H1 (cell line): Measurements from ENCODE around the gene UNC80.
A peak's percentile ranks its signal among the peaks of the same experiment; 100 is the strongest.

Experiments
- BRCA1 ChIP-seq: IDR thresholded peaks from 2 replicates; pipeline ENCODE4 v1.6.1; 2012; ENCODE audit warnings: low read depth, low read length, improper control_type of control experiment
- EZH2 ChIP-seq: fragments of 200-600 bp; sonication (generic); IDR thresholded peaks from 2 replicates; pipeline ENCODE4 v1.7.1; 2012; ENCODE audit warnings: low read depth, mild to moderate bottlenecking, moderate library complexity, low read length, inconsistent platforms; ENCODE audit not compliant: severe bottlenecking
- RAD21 ChIP-seq, 2 experiments: IDR thresholded peaks in 1 of 2; conservative IDR thresholded peaks in 1 of 2; 2 replicates each; pipeline ENCODE4 v1.6.1; 2011; ENCODE audit warnings: low read depth in 2 of 2, low read length in 2 of 2, improper control_type of control experiment in 1 of 2, inconsistent platforms in 1 of 2, mild to moderate bottlenecking in 1 of 2, moderate library complexity in 1 of 2
- SIN3A ChIP-seq, 2 experiments: IDR thresholded peaks in 1 of 2; conservative IDR thresholded peaks in 1 of 2; 2 replicates each; pipeline ENCODE4 v1.6.1; 2011 to 2012; ENCODE audit warnings: low read length in 2 of 2, improper control_type of control experiment in 1 of 2, low read depth in 1 of 2, mild to moderate bottlenecking in 1 of 2
- SIX5 ChIP-seq: IDR thresholded peaks from 2 replicates; pipeline ENCODE4 v1.6.1; 2011; ENCODE audit warnings: mild to moderate bottlenecking, low read depth, low read length
- SRF ChIP-seq: IDR thresholded peaks from 2 replicates; pipeline ENCODE4 v1.6.1; 2011; ENCODE audit warnings: mild to moderate bottlenecking, low read depth, low read length, moderate library complexity
- TEAD4 ChIP-seq: IDR thresholded peaks from 2 replicates; pipeline ENCODE4 v1.6.1; 2012; ENCODE audit warnings: low read depth, low read length, inconsistent platforms, mixed read lengths
- TF ChIP-seq, protein P1 (sequence below), 3 experiments: IDR thresholded peaks; 1 replicate in 2 of 3; 2 replicates in 1 of 3; pipeline versions ENCODE4 v1.5.1 to v1.6.1; 2011; ENCODE audit warnings: low read length in 3 of 3, mild to moderate bottlenecking in 3 of 3, inconsistent platforms in 2 of 3, low read depth in 1 of 3, moderate library complexity in 1 of 3; ENCODE audit not compliant: insufficient read depth in 1 of 3; ENCODE audit errors: control extremely low read depth in 1 of 3
- TF ChIP-seq, protein P2 (sequence below): IDR thresholded peaks from 2 replicates; pipeline ENCODE4 v1.6.1; 2011; ENCODE audit warnings: low read length, improper control_type of control experiment

DNA sequence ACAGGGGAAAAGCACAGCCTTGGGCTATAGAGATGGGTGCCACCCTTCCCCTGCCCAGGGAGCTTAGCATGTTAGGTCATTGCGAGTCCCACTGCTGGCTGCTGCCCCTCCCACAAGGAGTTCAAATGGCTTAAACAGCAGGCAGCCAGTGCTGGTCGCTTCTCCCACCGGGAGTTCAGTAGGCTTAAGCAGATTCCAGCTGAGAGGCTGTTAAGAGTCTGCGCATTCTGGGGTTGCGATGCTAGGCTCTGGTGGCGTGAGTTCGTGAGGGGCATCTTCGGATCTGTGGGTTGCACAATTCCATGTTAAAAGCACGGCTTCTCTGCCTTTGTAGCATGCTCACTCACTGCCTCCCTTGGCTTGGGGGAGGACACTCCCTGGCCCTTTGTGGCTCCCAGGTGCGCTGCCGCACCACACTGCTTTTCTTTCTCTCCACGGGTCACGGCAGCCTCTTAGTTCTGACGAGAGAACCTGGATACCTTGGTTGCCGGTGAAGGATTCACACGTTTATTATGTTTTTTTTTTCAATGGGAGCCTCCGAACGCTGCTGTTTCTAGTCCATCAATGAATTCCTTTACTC is 93.2 kb downstream of the UNC80 start:
- TF ChIP-seq SIX5 (no peak), EZH2 (no peak), TEAD4 (peak; percentile 54; the same call in 1 of the 2 replicates), BRCA1 (no peak), SIN3A (conservative IDR thresholded peaks at IDR 0.05 in 1 of 2, IDR thresholded peaks at IDR 0.05 in 1 of 2; ENCODE audit: low read depth in 1 of 2, low read length in 2 of 2) (no peak), RAD21 (IDR thresholded peaks at IDR 0.05 in 1 of 2, conservative IDR thresholded peaks at IDR 0.05 in 1 of 2; ENCODE audit: low read depth in 2 of 2, low read length in 2 of 2) (no peak), SRF (no peak)
- TF ChIP-seq, protein P1, sequence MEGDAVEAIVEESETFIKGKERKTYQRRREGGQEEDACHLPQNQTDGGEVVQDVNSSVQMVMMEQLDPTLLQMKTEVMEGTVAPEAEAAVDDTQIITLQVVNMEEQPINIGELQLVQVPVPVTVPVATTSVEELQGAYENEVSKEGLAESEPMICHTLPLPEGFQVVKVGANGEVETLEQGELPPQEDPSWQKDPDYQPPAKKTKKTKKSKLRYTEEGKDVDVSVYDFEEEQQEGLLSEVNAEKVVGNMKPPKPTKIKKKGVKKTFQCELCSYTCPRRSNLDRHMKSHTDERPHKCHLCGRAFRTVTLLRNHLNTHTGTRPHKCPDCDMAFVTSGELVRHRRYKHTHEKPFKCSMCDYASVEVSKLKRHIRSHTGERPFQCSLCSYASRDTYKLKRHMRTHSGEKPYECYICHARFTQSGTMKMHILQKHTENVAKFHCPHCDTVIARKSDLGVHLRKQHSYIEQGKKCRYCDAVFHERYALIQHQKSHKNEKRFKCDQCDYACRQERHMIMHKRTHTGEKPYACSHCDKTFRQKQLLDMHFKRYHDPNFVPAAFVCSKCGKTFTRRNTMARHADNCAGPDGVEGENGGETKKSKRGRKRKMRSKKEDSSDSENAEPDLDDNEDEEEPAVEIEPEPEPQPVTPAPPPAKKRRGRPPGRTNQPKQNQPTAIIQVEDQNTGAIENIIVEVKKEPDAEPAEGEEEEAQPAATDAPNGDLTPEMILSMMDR (IDR thresholded peaks at IDR 0.05; ENCODE audit: control extremely low read depth in 1 of 3, insufficient read depth in 1 of 3, low read depth in 1 of 3, low read length in 3 of 3) = no peak
- TF ChIP-seq, protein P2, sequence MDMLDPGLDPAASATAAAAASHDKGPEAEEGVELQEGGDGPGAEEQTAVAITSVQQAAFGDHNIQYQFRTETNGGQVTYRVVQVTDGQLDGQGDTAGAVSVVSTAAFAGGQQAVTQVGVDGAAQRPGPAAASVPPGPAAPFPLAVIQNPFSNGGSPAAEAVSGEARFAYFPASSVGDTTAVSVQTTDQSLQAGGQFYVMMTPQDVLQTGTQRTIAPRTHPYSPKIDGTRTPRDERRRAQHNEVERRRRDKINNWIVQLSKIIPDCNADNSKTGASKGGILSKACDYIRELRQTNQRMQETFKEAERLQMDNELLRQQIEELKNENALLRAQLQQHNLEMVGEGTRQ = no peak
